MCF 10A (cell line): ENCODE measurements around the gene KCNMA1. TPM values are rescaled to one million over a fixed set of nuclear protein-coding genes. Genes with fewer than 3 reads are reported as not detected.
"Not testable (repeated sequence)": the region's sequence is repeated elsewhere in the genome, so short reads cannot be mapped to it uniquely, and the experiment has no call there.

Experiments used
- BruUV-seq: library from RNA; stranded (reverse); fragments of 400-500 nt; replicated peaks from 2 replicates; lab custom pipeline; 2021; lab: Mats Ljungman, UMichigan
- CTCF ChIA-PET: fragments of 300-600 bp; sonication (Branson Sonifier 250); formaldehyde crosslinking; extraction: SDS; loops from one replicate; lab custom pipeline; 2021; ENCODE audit warnings: antibody characterized with exemption, inconsistent platforms; lab: Yijun Ruan, JAX
- POLR2A ChIA-PET: fragments of 300-600, 350-650 bp; sonication (Branson Sonifier 250); formaldehyde crosslinking; extraction: SDS; loops from one replicate; lab custom pipeline; 2020; ENCODE audit warnings: antibody characterized with exemption, inconsistent platforms; lab: Yijun Ruan, JAX
- DNase-seq: peaks from one replicate; pipeline ENCODE4 v3.0.0-alpha.2; 2018; ENCODE audit not compliant: unreplicated experiment
- H3K27ac Mint-ChIP-seq: one replicate; pipeline ENCODE4 v1.8.0; 2022; ENCODE audit warnings: mild to moderate bottlenecking, low read depth, mixed read lengths; ENCODE audit not compliant: unreplicated experiment
- H3K27me3 Mint-ChIP-seq: one replicate; pipeline ENCODE4 v1.8.0; 2022; ENCODE audit warnings: mixed read lengths; ENCODE audit not compliant: insufficient read depth, unreplicated experiment
- H3K36me3 Mint-ChIP-seq: one replicate; pipeline ENCODE4 v1.8.0; 2022; ENCODE audit warnings: mild to moderate bottlenecking, moderate library complexity, mixed read lengths; ENCODE audit not compliant: insufficient read depth, unreplicated experiment
- H3K4me1 Mint-ChIP-seq: one replicate; pipeline ENCODE4 v1.8.0; 2022; ENCODE audit warnings: mixed read lengths; ENCODE audit not compliant: insufficient read depth, unreplicated experiment
- H3K4me3 Mint-ChIP-seq: one replicate; pipeline ENCODE4 v1.8.0; 2022; ENCODE audit warnings: mild to moderate bottlenecking, moderate library complexity, mixed read lengths; ENCODE audit not compliant: unreplicated experiment
- H3K9me3 Mint-ChIP-seq: one replicate; pipeline ENCODE4 v1.8.0; 2022; ENCODE audit warnings: mixed read lengths; ENCODE audit not compliant: unreplicated experiment
- intact Hi-C: fragments of 100-400 bp; cut with micrococcal nuclease; formaldehyde crosslinking; loops from 2 replicates; pipeline ENCODE4 v1.14.1; 2022
- total RNA-seq: library from RNA; stranded (reverse); gene quantifications from 2 replicates; pipeline ENCODE4 v1.2.3, GENCODE V29; 2022
- TF ChIP-seq, protein P1 (sequence below): fragments of 200-600 bp; IDR thresholded peaks from one replicate; pipeline ENCODE4 v1.8.0; 2022; ENCODE audit warnings: antibody characterized with exemption, mild to moderate bottlenecking; ENCODE audit not compliant: unreplicated experiment

KCNMA1 gene
- total RNA-seq, 1 experiment from 2014 or later = 7.5 TPM

DNA sequence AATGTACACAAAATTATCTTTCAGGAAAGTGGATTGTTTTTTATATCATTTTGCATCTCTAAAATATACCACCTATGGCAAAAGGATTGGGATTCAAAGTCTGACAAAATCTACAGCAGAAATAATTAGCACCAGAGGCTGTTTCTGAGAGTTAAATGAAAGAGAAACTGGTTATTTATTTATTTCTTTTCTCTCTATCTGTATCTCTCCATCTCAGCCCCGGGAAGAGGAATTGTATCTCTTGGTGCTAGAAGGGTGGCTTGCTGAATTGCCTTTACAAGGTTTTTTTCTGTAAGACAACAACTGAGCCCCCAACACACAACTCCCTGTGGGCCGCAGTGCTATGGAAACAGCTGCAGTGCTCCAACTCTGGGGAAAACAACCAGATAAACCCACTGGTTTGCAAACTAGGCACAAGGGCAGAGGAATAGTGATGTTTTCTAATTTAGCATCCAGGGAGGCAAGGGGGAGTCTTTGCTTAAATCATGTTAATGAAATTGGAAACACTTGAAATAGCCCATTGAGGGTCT lies 249.0 kb downstream of the KCNMA1 start:
- no peak overlapping the region for H3K27ac Mint-ChIP-seq
- intact Hi-C loops = no loop called here

DNA sequence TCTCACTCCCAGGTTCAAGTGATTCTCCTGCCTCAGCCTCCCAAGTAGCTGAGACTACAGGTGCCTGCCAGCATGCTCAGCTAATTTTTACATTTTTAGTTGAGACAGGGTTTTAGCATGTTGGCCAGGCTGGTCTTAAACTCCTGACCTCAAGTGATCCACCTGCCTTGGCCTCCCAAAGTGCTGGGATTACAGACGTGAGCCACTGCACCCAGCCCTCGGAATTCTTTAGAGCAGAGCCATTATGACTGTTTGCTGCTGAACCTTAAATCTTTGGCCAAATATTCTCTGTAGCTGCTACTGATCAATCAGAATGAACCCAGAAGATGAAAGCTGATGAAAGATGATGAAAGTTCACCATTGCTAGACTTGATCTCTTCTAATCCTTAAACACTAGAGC lies 249.9 kb downstream of the KCNMA1 start:
- intact Hi-C loops, POLR2A ChIA-PET, BruUV-seq, H3K27me3 Mint-ChIP-seq, H3K27ac Mint-ChIP-seq, H3K4me3 Mint-ChIP-seq, H3K36me3 Mint-ChIP-seq, DNase-seq, H3K9me3 Mint-ChIP-seq: not testable (repeated sequence)
- CTCF ChIA-PET = interaction anchor here (1.0 to 1.4 kb wide), 2 partner anchors 14 to 254 kb away, joined by 3 read pairs; no protein-coding TSS in a partner anchor
- H3K4me1 Mint-ChIP-seq = peaks cover 20% of the 10 kb centered on the region

More for the DNA sequence above, 249.0 kb downstream of the KCNMA1 start:
- Mint-ChIP-seq H3K27me3 (no peaks in the 10 kb centered on the region), H3K4me1 (peaks cover 29% of the 10 kb centered on the region), H3K4me3 (no peak overlapping the region), H3K9me3 (no peaks in the 10 kb centered on the region), H3K36me3 (no peaks in the 10 kb centered on the region)
- POLR2A ChIA-PET = no interaction called here
- BruUV-seq = no TSS peak
- CTCF ChIA-PET = interaction anchor here (1.0 to 6.2 kb wide), 3 partner anchors 87 to 253 kb away, joined by 3 to 95 read pairs (median 7); no protein-coding TSS in a partner anchor
- DNase-seq = no peak
- TF ChIP-seq, protein P1, sequence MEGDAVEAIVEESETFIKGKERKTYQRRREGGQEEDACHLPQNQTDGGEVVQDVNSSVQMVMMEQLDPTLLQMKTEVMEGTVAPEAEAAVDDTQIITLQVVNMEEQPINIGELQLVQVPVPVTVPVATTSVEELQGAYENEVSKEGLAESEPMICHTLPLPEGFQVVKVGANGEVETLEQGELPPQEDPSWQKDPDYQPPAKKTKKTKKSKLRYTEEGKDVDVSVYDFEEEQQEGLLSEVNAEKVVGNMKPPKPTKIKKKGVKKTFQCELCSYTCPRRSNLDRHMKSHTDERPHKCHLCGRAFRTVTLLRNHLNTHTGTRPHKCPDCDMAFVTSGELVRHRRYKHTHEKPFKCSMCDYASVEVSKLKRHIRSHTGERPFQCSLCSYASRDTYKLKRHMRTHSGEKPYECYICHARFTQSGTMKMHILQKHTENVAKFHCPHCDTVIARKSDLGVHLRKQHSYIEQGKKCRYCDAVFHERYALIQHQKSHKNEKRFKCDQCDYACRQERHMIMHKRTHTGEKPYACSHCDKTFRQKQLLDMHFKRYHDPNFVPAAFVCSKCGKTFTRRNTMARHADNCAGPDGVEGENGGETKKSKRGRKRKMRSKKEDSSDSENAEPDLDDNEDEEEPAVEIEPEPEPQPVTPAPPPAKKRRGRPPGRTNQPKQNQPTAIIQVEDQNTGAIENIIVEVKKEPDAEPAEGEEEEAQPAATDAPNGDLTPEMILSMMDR = no peak

DNA sequence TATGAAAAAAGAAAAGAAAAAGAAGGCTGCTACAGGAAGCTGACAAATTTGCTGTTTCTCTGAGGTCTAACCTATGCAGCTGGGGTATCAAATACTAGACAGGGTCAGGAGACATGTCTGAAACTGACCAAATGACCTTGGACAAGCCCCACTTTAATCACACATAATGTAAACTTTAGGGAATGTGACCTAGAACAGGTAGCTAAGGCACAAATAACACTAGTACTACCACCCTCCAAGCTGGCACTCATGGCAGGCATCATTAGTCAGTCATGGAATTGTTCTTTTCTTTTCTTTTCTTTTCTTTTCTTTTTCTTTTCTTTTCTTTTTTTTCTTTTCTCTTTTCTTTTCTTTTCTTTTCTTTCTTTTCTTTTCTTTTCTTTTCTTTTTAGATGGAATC lies 250.4 kb downstream of the KCNMA1 start:
- POLR2A ChIA-PET = no interaction called here
- no TSS peak for BruUV-seq
- H3K27me3 Mint-ChIP-seq = no peaks in the 10 kb centered on the region
- TF ChIP-seq, protein P1 = no peak
- peaks cover 16% of the 10 kb centered on the region for H3K4me1 Mint-ChIP-seq
- CTCF ChIA-PET = interaction anchor here (1.0 to 1.4 kb wide), 2 partner anchors 13 to 254 kb away, joined by 3 read pairs; no protein-coding TSS in a partner anchor
- no peaks in the 10 kb centered on the region for H3K9me3 Mint-ChIP-seq
- DNase-seq = no peak
- no peaks in the 10 kb centered on the region for H3K36me3 Mint-ChIP-seq
- peak overlapping the region; percentile 17 for H3K27ac Mint-ChIP-seq
- H3K4me3 Mint-ChIP-seq = no peak overlapping the region
- intact Hi-C loops = no loop called here

DNA sequence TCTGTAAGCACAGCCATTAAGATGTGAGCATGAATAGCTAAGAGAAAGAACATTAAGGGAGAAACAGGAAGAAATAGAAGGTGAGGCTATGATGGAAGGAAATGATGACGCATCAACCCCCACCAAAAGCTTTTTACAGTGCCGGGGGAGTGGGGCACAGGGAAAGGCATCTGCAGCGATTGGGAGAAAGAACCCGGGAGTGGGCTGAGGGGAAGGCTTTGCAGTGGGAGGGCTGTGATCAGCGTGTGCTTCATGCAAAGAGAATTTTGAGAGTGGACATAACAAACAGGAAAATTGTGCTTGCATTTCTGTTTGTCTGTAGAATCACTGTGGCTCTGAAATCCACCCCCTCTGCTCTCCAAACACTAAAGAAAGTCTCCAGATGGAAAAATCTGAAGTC lies 250.8 kb downstream of the KCNMA1 start:
- H3K4me3 Mint-ChIP-seq = no peak overlapping the region
- peak overlapping the region; percentile 17 for H3K27ac Mint-ChIP-seq
- H3K36me3 Mint-ChIP-seq = no peaks in the 10 kb centered on the region
- no TSS peak for BruUV-seq
- ChIA-PET CTCF (interaction anchor here (0.6 to 1.4 kb wide), 2 partner anchors 13 to 256 kb away, joined by 3 read pairs; no protein-coding TSS in a partner anchor), POLR2A (no interaction called here)
- no peaks in the 10 kb centered on the region for H3K9me3 Mint-ChIP-seq
- H3K27me3 Mint-ChIP-seq = no peaks in the 10 kb centered on the region
- intact Hi-C loops = no loop called here
- peaks cover 16% of the 10 kb centered on the region for H3K4me1 Mint-ChIP-seq
- TF ChIP-seq, protein P1 = no peak
- no peak for DNase-seq
